ENCODE data around the gene SEC24C. TPM values are rescaled to one million over a fixed set of nuclear protein-coding genes. Genes with fewer than 3 reads are reported as not detected.
A peak's percentile ranks its signal among the peaks of the same experiment; 100 is the strongest.
"Not testable (repeated sequence)": the region's sequence is repeated elsewhere in the genome, so short reads cannot be mapped to it uniquely, and the experiment has no call there.

Gene SEC24C
- total RNA-seq, 5 donors from 2014 or later (not counting 1 experiment from before 2014, with no cell fraction given) = 77.7 to 107 (median 92.2) TPM

DNA sequence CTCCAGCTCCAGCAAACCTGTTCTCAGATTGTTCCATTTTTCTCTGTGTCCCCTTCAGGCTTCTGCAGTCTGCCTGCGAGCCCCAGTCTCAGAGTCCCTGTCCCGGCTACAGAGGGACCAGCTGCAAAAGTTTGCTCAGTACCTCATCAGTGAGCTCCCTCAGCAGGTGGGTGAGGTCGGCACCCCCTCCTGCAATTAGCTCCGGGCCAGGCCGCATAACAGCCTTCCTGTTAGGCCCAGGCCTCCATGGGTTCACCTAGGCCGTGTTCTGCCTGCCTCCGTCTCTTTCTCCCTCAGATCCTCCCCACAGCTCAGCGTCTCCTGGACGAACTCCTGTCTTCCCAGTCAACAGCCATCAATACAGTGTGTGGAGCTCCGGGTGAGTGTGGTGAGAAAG lies 45.5 kb downstream of the SEC24C start:
- no peak for DNase-seq
- Histone ChIP-seq H3K27me3 (replicated peaks in 1 of 2; ENCODE audit: control insufficient read depth in 2 of 2, extremely low read depth in 1 of 2, insufficient read depth in 2 of 2, low read length in 1 of 2) (no peaks in the 10 kb centered on the region), H3K9me3 (no peaks in the 10 kb centered on the region), H3K4me1 (ENCODE audit: control insufficient read depth in 1 of 2, extremely low read depth in 1 of 2, insufficient read depth in 2 of 2, low read length in 2 of 2) (peaks cover 12 to 22% of the 10 kb centered on the region in 2 experiments), H3K27ac (ENCODE audit: low read length) (no peak overlapping the region), H3K36me3 (ENCODE audit: control insufficient read depth in 2 of 2, extremely low read depth in 1 of 2, insufficient read depth in 1 of 2, low read length in 1 of 2) (peaks cover 24 to 59% of the 10 kb centered on the region in 2 donors), H3K4me3 (ENCODE audit: control insufficient read depth in 1 of 2, extremely low read depth in 1 of 2, low read length in 1 of 2) (no peak overlapping the region)
- Mint-ChIP-seq H3K4me1 (peaks cover 22 to 32% (median 23%) of the 10 kb centered on the region in 3 donors), H3K36me3 (peaks cover 35% of the 10 kb centered on the region), H3K9me3 (no peaks in the 10 kb centered on the region), H3K27me3 (no peaks in the 10 kb centered on the region), H3K27ac (no peak overlapping the region), H3K4me3 (no peak overlapping the region)
- ChIA-PET POLR2A (interaction anchor here in 1 of 2 donors (0.6 kb wide), 1 partner anchor 390 kb away, joined by 4 read pairs; no protein-coding TSS in a partner anchor), CTCF (no interaction called here)
- 92% methylated on average over 5 of the region's 10 CpGs for WGBS (ENCODE audit: insufficient coverage)
- ATAC-seq (replicated peaks in 1 of 4) = no peak

DNA sequence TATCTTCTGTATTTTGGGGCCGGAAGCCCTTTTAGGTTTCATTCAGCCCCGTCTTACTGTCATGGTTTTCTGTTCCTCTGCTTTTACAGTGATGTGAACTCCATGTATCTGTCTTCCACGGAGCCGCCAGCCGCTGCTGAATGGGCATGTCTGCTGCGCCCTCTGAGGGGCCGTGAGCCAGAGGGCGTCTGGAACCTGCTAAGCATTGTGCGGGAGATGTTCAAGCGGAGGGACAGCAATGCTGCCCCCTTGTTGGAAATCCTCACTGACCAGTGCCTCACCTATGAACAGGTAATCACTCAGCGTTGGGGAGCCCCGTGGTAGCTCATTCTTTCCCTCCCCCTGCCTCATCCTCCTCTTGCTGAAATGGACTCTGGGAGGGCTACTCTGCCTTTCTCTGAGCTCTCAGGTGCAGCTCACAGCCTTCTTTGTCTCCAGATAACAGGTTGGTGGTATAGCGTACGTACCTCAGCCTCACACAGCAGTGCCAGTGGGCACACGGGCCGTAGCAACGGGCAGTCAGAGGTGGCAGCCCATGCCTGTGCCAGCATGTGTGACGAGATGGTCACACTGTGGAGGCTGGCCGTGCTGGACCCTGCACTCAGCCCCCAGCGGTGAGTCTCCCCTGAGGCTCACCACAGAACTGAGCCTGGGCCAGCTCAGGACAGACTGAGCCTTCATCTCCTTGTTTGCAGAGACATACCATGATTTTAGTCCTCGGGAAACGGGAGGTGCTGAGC lies 46.9 kb downstream of the SEC24C start:
- no peaks in the 10 kb centered on the region for H3K27me3 ChIP-seq (replicated peaks in 1 of 2; ENCODE audit: control insufficient read depth in 2 of 2, extremely low read depth in 1 of 2, insufficient read depth in 2 of 2, low read length in 1 of 2)
- no peaks in the 10 kb centered on the region for H3K9me3 ChIP-seq
- peaks cover 9 to 16% of the 10 kb centered on the region in 2 experiments for H3K4me1 ChIP-seq (ENCODE audit: control insufficient read depth in 1 of 2, extremely low read depth in 1 of 2, insufficient read depth in 2 of 2, low read length in 2 of 2)
- H3K27ac Mint-ChIP-seq = no peak overlapping the region
- no peak for DNase-seq
- no peaks in the 10 kb centered on the region for H3K9me3 Mint-ChIP-seq
- peaks cover 24 to 73% of the 10 kb centered on the region in 2 donors for H3K36me3 ChIP-seq (ENCODE audit: control insufficient read depth in 2 of 2, extremely low read depth in 1 of 2, insufficient read depth in 1 of 2, low read length in 1 of 2)
- POLR2A ChIA-PET = no interaction called here
- CTCF ChIA-PET = interaction anchor here in 1 of 2 donors (0.5 kb wide), 1 partner anchor 149 kb away, joined by 3 read pairs; no protein-coding TSS in a partner anchor
- H3K36me3 Mint-ChIP-seq = peaks cover 42% of the 10 kb centered on the region
- ATAC-seq (replicated peaks in 1 of 4) = no peak
- H3K27ac ChIP-seq (ENCODE audit: low read length) = no peak overlapping the region
- no peaks in the 10 kb centered on the region for H3K27me3 Mint-ChIP-seq
- H3K4me3 ChIP-seq (ENCODE audit: control insufficient read depth in 1 of 2, extremely low read depth in 1 of 2, low read length in 1 of 2) = no peak overlapping the region
- peaks cover 12 to 21% (median 19%) of the 10 kb centered on the region in 3 donors for H3K4me1 Mint-ChIP-seq
- no peak overlapping the region for H3K4me3 Mint-ChIP-seq
- WGBS (ENCODE audit: insufficient coverage) = 98% methylated on average over 20 of the region's 22 CpGs

DNA sequence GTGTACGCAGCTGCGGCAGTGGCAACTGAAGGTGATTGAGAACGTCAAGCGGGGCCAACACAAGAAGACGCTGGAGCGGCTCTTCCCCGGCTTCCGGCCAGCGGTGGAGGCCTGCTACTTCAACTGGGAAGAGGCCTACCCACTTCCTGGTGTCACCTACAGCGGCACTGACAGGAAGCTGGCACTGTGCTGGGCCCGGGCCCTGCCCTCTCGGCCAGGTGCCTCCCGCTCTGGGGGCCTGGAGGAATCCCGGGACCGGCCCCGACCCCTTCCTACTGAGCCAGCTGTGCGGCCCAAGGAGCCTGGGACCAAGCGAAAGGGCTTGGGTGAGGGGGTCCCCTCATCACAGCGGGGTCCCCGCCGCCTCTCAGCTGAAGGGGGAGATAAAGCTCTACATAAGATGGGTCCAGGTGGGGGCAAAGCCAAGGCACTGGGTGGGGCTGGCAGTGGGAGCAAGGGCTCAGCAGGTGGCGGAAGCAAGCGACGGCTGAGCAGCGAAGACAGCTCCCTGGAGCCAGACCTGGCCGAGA lies 47.8 kb downstream of the SEC24C start:
- Mint-ChIP-seq H3K4me3 (no peak overlapping the region), H3K27me3 (no peaks in the 10 kb centered on the region), H3K4me1 (peaks cover 3 to 14% (median 12%) of the 10 kb centered on the region in 3 donors), H3K27ac (no peak overlapping the region), H3K9me3 (no peaks in the 10 kb centered on the region), H3K36me3 (peaks cover 46% of the 10 kb centered on the region)
- Histone ChIP-seq H3K27ac (ENCODE audit: low read length) (no peak overlapping the region), H3K36me3 (ENCODE audit: control insufficient read depth in 2 of 2, extremely low read depth in 1 of 2, insufficient read depth in 1 of 2, low read length in 1 of 2) (peaks cover 24 to 81% of the 10 kb centered on the region in 2 donors), H3K9me3 (no peaks in the 10 kb centered on the region), H3K4me1 (ENCODE audit: control insufficient read depth in 1 of 2, extremely low read depth in 1 of 2, insufficient read depth in 2 of 2, low read length in 2 of 2) (peaks cover 4 to 8% of the 10 kb centered on the region in 2 experiments), H3K4me3 (ENCODE audit: control insufficient read depth in 1 of 2, extremely low read depth in 1 of 2, low read length in 1 of 2) (no peak overlapping the region), H3K27me3 (replicated peaks in 1 of 2; ENCODE audit: control insufficient read depth in 2 of 2, extremely low read depth in 1 of 2, insufficient read depth in 2 of 2, low read length in 1 of 2) (no peaks in the 10 kb centered on the region)
- ATAC-seq (replicated peaks in 1 of 4) = no peak
- 96% methylated on average over 24 of the region's 26 CpGs for WGBS (ENCODE audit: insufficient coverage)
- POLR2A ChIA-PET = no interaction called here
- CTCF ChIA-PET = interaction anchor here in 1 of 2 donors (0.5 kb wide), 1 partner anchor 148 kb away, joined by 3 read pairs; no protein-coding TSS in a partner anchor
- DNase-seq = no peak

DNA sequence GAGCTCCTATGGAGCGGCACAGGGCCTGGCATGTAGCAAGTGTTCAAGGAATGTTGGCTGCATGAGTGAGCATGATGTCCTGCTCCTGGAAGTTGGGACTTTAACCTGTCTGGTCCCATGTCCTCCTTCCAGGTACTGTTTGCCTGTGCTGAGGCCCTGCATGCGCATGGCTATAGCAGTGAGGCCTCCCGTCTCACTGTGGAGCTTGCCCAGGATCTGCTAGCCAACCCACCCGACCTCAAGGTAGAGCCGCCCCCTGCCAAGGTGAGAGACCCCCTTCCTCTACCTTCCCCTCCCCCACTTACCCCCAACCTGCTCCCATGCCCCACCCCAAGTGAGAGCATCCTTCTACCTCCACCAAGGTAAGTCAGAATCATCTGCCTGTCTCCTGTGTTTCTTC lies 49.3 kb downstream of the SEC24C start:
- Mint-ChIP-seq H3K4me3 (no peak overlapping the region), H3K36me3 (peaks cover 55% of the 10 kb centered on the region), H3K9me3 (no peaks in the 10 kb centered on the region), H3K4me1 (peaks cover 2 to 5% (median 2%) of the 10 kb centered on the region in 3 donors), H3K27me3 (no peaks in the 10 kb centered on the region), H3K27ac (peak overlapping the region in 1 of 2 donors; percentile 43)
- ChIA-PET POLR2A (no interaction called here), CTCF (no interaction called here)
- Histone ChIP-seq H3K27ac (ENCODE audit: low read length) (no peak overlapping the region), H3K9me3 (no peaks in the 10 kb centered on the region), H3K27me3 (replicated peaks in 1 of 2; ENCODE audit: control insufficient read depth in 2 of 2, extremely low read depth in 1 of 2, insufficient read depth in 2 of 2, low read length in 1 of 2) (no peaks in the 10 kb centered on the region), H3K36me3 (ENCODE audit: control insufficient read depth in 2 of 2, extremely low read depth in 1 of 2, insufficient read depth in 1 of 2, low read length in 1 of 2) (peaks cover 31 to 95% of the 10 kb centered on the region in 2 donors), H3K4me1 (ENCODE audit: control insufficient read depth in 1 of 2, extremely low read depth in 1 of 2, insufficient read depth in 2 of 2, low read length in 2 of 2) (no peaks in the 10 kb centered on the region), H3K4me3 (ENCODE audit: control insufficient read depth in 1 of 2, extremely low read depth in 1 of 2, low read length in 1 of 2) (no peak overlapping the region)
- no peak for DNase-seq
- WGBS (ENCODE audit: insufficient coverage) = 100% methylated on average over 4 of the region's 5 CpGs
- no peak for ATAC-seq (replicated peaks in 1 of 4)

DNA sequence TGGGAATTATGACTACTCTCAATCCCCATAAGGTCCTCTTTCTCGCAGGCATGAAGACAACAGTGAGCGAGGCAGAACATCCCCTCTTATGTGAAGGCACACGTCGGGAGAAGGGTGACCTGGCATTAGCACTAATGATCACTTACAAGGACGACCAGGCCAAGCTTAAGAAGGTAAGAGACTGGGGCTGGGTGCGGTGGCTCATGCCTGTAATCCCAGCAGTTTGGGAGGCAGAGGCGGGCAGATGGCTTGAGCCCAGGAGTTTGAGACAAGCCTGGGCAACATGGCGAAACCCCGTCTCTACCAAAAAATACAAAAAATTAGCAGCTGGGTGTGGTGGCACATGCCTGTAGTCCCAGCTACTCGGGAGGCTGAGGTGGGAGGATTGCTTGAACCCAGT lies 51.3 kb downstream of the SEC24C start:
- H3K27ac ChIP-seq (ENCODE audit: low read length); H3K4me1 ChIP-seq (ENCODE audit: control insufficient read depth in 1 of 2, extremely low read depth in 1 of 2, insufficient read depth in 2 of 2, low read length in 2 of 2); H3K27ac Mint-ChIP-seq; H3K9me3 Mint-ChIP-seq; H3K27me3 Mint-ChIP-seq; H3K27me3 ChIP-seq (replicated peaks in 1 of 2; ENCODE audit: control insufficient read depth in 2 of 2, extremely low read depth in 1 of 2, insufficient read depth in 2 of 2, low read length in 1 of 2); ATAC-seq (replicated peaks in 1 of 4); H3K4me3 ChIP-seq (ENCODE audit: control insufficient read depth in 1 of 2, extremely low read depth in 1 of 2, low read length in 1 of 2); H3K9me3 ChIP-seq; H3K4me3 Mint-ChIP-seq; DNase-seq; H3K4me1 Mint-ChIP-seq: not testable (repeated sequence)
- peaks cover 45% of the 10 kb centered on the region for H3K36me3 Mint-ChIP-seq
- ChIA-PET POLR2A (interaction anchor here in 1 of 2 donors (1.1 kb wide), 1 partner anchor 8 kb away, joined by 8 read pairs; no protein-coding TSS in a partner anchor), CTCF (interaction anchor here in 1 of 2 donors (0.7 kb wide), 1 partner anchor 264 kb away, joined by 5 read pairs; no protein-coding TSS in a partner anchor)
- 92% methylated on average over 2 of the region's 10 CpGs for WGBS (ENCODE audit: insufficient coverage)
- H3K36me3 ChIP-seq (ENCODE audit: control insufficient read depth in 2 of 2, extremely low read depth in 1 of 2, insufficient read depth in 1 of 2, low read length in 1 of 2) = peaks cover 35 to 88% of the 10 kb centered on the region in 2 donors

DNA sequence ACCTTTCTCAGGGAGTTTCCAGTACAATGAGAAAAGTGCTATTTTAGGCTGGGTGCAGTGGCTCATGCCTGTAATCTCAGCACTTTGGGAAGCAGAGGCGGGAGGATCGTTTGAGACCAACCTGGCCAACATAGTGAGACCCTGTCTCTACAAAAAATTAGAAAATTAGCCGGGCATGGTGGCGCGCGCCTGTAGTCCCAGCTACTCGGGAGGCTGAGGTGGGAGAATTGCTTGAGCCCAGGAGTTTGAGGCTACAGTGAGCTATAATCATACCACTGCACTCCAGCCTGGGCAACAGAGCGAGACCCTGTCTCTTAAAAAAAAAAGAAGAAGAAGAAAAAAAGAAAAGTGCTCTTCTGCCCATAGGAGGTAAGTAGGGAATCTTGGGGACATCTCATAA lies 51.9 kb downstream of the SEC24C start:
- H3K9me3 ChIP-seq; DNase-seq; H3K4me3 ChIP-seq (ENCODE audit: control insufficient read depth in 1 of 2, extremely low read depth in 1 of 2, low read length in 1 of 2); H3K4me1 Mint-ChIP-seq; H3K27ac ChIP-seq (ENCODE audit: low read length); H3K27me3 ChIP-seq (replicated peaks in 1 of 2; ENCODE audit: control insufficient read depth in 2 of 2, extremely low read depth in 1 of 2, insufficient read depth in 2 of 2, low read length in 1 of 2); H3K9me3 Mint-ChIP-seq; H3K4me1 ChIP-seq (ENCODE audit: control insufficient read depth in 1 of 2, extremely low read depth in 1 of 2, insufficient read depth in 2 of 2, low read length in 2 of 2); CTCF ChIA-PET; H3K27me3 Mint-ChIP-seq; ATAC-seq (replicated peaks in 1 of 4); H3K4me3 Mint-ChIP-seq; POLR2A ChIA-PET: not testable (repeated sequence)
- H3K36me3 ChIP-seq (ENCODE audit: control insufficient read depth in 2 of 2, extremely low read depth in 1 of 2, insufficient read depth in 1 of 2, low read length in 1 of 2) = peaks cover 35 to 87% of the 10 kb centered on the region in 2 donors
- peaks cover 42% of the 10 kb centered on the region for H3K36me3 Mint-ChIP-seq
- peak overlapping the region in 1 of 2 donors; percentile 0 for H3K27ac Mint-ChIP-seq
- no CpG with 5 or more reads among the region's 8 CpGs for WGBS (ENCODE audit: insufficient coverage)
